Keratinocyte (primary cell): ENCODE results near the gene TGM1. TPM values are rescaled to one million over a fixed set of nuclear protein-coding genes. Genes with fewer than 3 reads are reported as not detected.

Experiments used
- DNase-seq: peaks from one replicate; pipeline ENCODE4 v3.0.0-alpha.2; 2011; ENCODE audit warnings: low read depth, missing footprints, low spot score
- FAIRE-seq: peaks from 2 replicates; lab custom pipeline; 2011; peaks lifted over from hg19 to GRCh38; lab: Jason Lieb, UNC
- H2AFZ ChIP-seq: 2 replicates; pipeline ENCODE4 v1.6.0; 2012; ENCODE audit warnings: low read length, control low read depth, inconsistent platforms; ENCODE audit not compliant: control insufficient read depth
- H3K27ac ChIP-seq: 2 replicates; pipeline ENCODE4 v1.5.1; 2011; ENCODE audit warnings: low read length; ENCODE audit not compliant: control insufficient read depth, insufficient read depth
- H3K27me3 ChIP-seq: 3 replicates; pipeline ENCODE4 v1.6.0; 2011; ENCODE audit warnings: low read length; ENCODE audit not compliant: control insufficient read depth, insufficient read depth; ENCODE audit errors: extremely low read depth
- H3K36me3 ChIP-seq, 2 experiments: 2 replicates in 1 of 2; 3 replicates in 1 of 2; pipeline ENCODE4 v1.5.1; 2011; ENCODE audit warnings: low read length in 2 of 2, mild to moderate bottlenecking in 1 of 2; ENCODE audit not compliant: control insufficient read depth in 2 of 2, insufficient read depth in 2 of 2; ENCODE audit errors: extremely low read depth in 1 of 2
- H3K4me1 ChIP-seq: 3 replicates; pipeline ENCODE4 v1.5.1; 2011; ENCODE audit warnings: low read length; ENCODE audit not compliant: control insufficient read depth, insufficient read depth; ENCODE audit errors: extremely low read depth
- H3K4me2 ChIP-seq: 3 replicates; pipeline ENCODE4 v1.6.0; 2011; ENCODE audit warnings: low read depth, low read length; ENCODE audit not compliant: control insufficient read depth, insufficient read depth; ENCODE audit errors: extremely low read depth
- H3K4me3 ChIP-seq, 3 experiments: fragments of 200-600 bp in 1 of 3; sonication (generic) in 1 of 3; 2 replicates in 2 of 3; 3 replicates in 1 of 3; pipeline ENCODE4 v1.5.1; 2011 to 2016; ENCODE audit warnings: low read length in 3 of 3, mild to moderate bottlenecking in 3 of 3, control low read depth in 2 of 3, inconsistent platforms in 1 of 3, low read depth in 1 of 3, mixed read lengths in 1 of 3, mixed run types in 1 of 3, moderate library complexity in 1 of 3; ENCODE audit not compliant: control insufficient read depth in 2 of 3, insufficient read depth in 2 of 3; ENCODE audit errors: extremely low read depth in 1 of 3
- H3K79me2 ChIP-seq: 2 replicates; pipeline ENCODE4 v1.6.0; 2012; ENCODE audit warnings: low read length; ENCODE audit not compliant: control insufficient read depth, insufficient read depth
- H3K9ac ChIP-seq: 3 replicates; pipeline ENCODE4 v1.6.0; 2011; ENCODE audit warnings: low read length; ENCODE audit not compliant: control insufficient read depth, insufficient read depth; ENCODE audit errors: extremely low read depth
- H3K9me1 ChIP-seq: 3 replicates; pipeline ENCODE4 v1.6.0; 2011; ENCODE audit warnings: low read length; ENCODE audit not compliant: control insufficient read depth, insufficient read depth; ENCODE audit errors: extremely low read depth
- H3K9me3 ChIP-seq: 2 replicates; pipeline ENCODE4 v1.5.1; 2012; ENCODE audit warnings: low read depth, low read length; ENCODE audit not compliant: control insufficient read depth
- H4K20me1 ChIP-seq: 3 replicates; pipeline ENCODE4 v1.6.0; 2011; ENCODE audit warnings: low read length; ENCODE audit not compliant: control insufficient read depth, insufficient read depth; ENCODE audit errors: extremely low read depth
- CTCF ChIP-seq, 3 experiments: IDR thresholded peaks in 1 of 3; conservative IDR thresholded peaks in 1 of 3; optimal IDR thresholded peaks in 1 of 3; 2 replicates in 2 of 3; 3 replicates in 1 of 3; pipeline versions ENCODE3 to v1.5.1; 2011; ENCODE audit warnings: low read length in 3 of 3, mild to moderate bottlenecking in 3 of 3, moderate library complexity in 2 of 3, control low read depth in 1 of 3, inconsistent platforms in 1 of 3; ENCODE audit not compliant: insufficient read depth in 2 of 3; ENCODE audit errors: extremely low read depth in 1 of 3
- EZH2 ChIP-seq: IDR thresholded peaks from one replicate; pipeline ENCODE4 v1.6.1; 2012; ENCODE audit warnings: inconsistent platforms, mild to moderate bottlenecking, low read length, moderate library complexity
- dilution Hi-C: fragments of 300-500 bp; cut with MboI; formaldehyde crosslinking; loops from one replicate; pipeline ENCODE4 v1.7.0; 2020; ENCODE audit warnings: low sequenced_read_pairs; ENCODE audit not compliant: extremely low pct_ligation_motif_present
- polyA plus RNA-seq, 5 experiments: library from polyadenylated mRNA; depleted of rRNA in 3 of 5; stranded (reverse) in 3 of 5; stranded (forward) in 1 of 5; unstranded in 1 of 5; fragments of >200 nt; gene quantifications; 1 replicate in 1 of 5; 2 replicates in 3 of 5; 3 replicates in 1 of 5; pipeline versions ENCODE4 v1.2.1 to v1.2.3, GENCODE V29; 2011 to 2012; ENCODE audit warnings: missing spikeins in 2 of 5, low read depth in 1 of 5, low replicate concordance in 1 of 5

The TGM1 gene
- polyA plus RNA-seq, 1 donor (not counting 4 experiments of a cell fraction or from before 2014, with no cell fraction given) = 16.1 TPM

- Histone ChIP-seq H3K9ac (no peak overlapping the region), H3K9me1 (no peaks in the 10 kb centered on the region), H4K20me1 (no peaks in the 10 kb centered on the region), H3K27ac (no peak overlapping the region), H3K4me1 (no peaks in the 10 kb centered on the region), H3K4me2 (no peak overlapping the region), H3K9me3 (no peaks in the 10 kb centered on the region), H3K36me3 (peaks cover 25 to 30% of the 10 kb centered on the region in 2 experiments), H3K79me2 (peaks cover 4% of the 10 kb centered on the region), H2AFZ (no peak overlapping the region), H3K4me3 (no peak overlapping the region), H3K27me3 (no peaks in the 10 kb centered on the region)
- dilution Hi-C loops = no loop called here
- DNase-seq (no peak), FAIRE-seq (no peak)
- TF ChIP-seq CTCF (optimal IDR thresholded peaks at IDR 0.05 in 1 of 3, IDR thresholded peaks at IDR 0.05 in 1 of 3, conservative IDR thresholded peaks at IDR 0.05 in 1 of 3; ENCODE audit: extremely low read depth in 1 of 3, insufficient read depth in 2 of 3, low read length in 3 of 3) (no peak), EZH2 (no peak)
These were observed 55.4 kb downstream of the TGM1 start for GRCh38 chr14:24207625-24208024.

- H3K36me3 ChIP-seq = peaks cover 25 to 30% of the 10 kb centered on the region in 2 experiments
- H4K20me1 ChIP-seq = no peaks in the 10 kb centered on the region
- dilution Hi-C loops = no loop called here
- no peak for FAIRE-seq
- no peak overlapping the region for H3K9ac ChIP-seq
- peaks cover 4% of the 10 kb centered on the region for H3K79me2 ChIP-seq
- no peak overlapping the region for H3K4me3 ChIP-seq
- no peaks in the 10 kb centered on the region for H3K9me3 ChIP-seq
- H3K4me1 ChIP-seq = no peaks in the 10 kb centered on the region
- no peak overlapping the region for H3K27ac ChIP-seq
- no peak for DNase-seq
- no peak overlapping the region for H3K4me2 ChIP-seq
- no peaks in the 10 kb centered on the region for H3K9me1 ChIP-seq
- TF ChIP-seq EZH2 (no peak), CTCF (optimal IDR thresholded peaks at IDR 0.05 in 1 of 3, IDR thresholded peaks at IDR 0.05 in 1 of 3, conservative IDR thresholded peaks at IDR 0.05 in 1 of 3; ENCODE audit: extremely low read depth in 1 of 3, insufficient read depth in 2 of 3, low read length in 3 of 3) (no peak)
- H2AFZ ChIP-seq = no peak overlapping the region
- H3K27me3 ChIP-seq = no peaks in the 10 kb centered on the region
These were observed 55.8 kb downstream of the TGM1 start for GRCh38 chr14:24207104-24207551.
